ENCODE measurements around the gene ZNF507. TPM values are rescaled to one million over a fixed set of nuclear protein-coding genes. Genes with fewer than 3 reads are reported as not detected.
A peak's percentile ranks its signal among the peaks of the same experiment; 100 is the strongest.

The ZNF507 gene
- total and polyA plus RNA-seq, 7 donors, result 4.7 to 25.0 (median 23.2) TPM

DNA sequence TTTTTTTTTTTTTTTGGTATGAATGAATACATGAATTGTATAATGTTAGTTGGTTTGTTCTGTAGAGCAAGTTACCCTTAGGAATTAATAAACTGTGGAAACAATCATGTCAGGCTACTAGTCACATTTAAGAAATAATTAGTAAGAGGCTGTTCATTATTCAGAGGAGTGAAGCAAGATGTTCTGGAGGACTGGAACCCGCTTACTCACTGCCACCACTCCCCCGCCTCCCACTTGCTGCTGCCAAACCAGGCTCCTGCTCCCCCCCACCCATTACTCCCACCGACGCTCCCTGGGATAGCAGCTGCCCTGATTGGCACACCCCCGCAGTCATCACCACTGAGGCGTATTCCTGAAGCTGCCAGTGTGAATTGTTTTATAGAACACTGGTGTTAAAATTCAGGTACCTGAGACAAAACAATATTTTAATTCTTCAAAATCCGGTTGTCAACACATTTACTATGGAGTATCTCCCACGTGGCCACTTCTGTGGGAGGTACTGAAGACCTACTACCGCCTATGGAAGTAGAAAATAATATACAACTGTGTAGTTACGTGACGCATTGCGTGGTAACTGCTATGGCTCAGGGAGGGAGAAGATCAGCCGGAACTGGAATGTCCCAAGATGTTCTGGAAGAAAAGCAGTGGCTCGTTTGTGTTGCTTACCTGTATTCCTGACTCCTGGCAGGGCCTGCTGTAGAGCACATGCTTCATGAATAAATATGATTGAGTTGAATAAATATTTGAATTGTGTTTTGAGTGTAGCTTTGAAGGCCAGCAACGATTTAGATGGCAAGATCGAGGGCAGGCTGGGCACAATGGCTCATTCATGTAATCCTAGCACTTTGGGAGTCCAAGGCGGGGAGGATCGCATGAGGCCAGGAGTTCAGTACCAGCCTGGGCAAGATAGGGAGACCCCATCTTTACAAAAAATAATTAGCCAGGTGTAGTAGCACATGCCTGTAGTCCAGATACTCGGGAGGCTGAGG, 61.9 kb downstream of the ZNF507 start:
- 66 to 72% (median 72%) methylated on average over 19 of the region's 19 CpGs for WGBS, 3 donors
- Histone ChIP-seq H3K4me1 (peaks cover 18% of the 10 kb centered on the region), H3K27me3 (ENCODE audit: insufficient read depth in 3 of 3, low read length in 2 of 3) (no peaks in the 10 kb centered on the region), H3K4me3 (no peak overlapping the region), H3K27ac (peak overlapping the region; percentile 99), H3K9me3 (no peaks in the 10 kb centered on the region), H3K36me3 (ENCODE audit: insufficient read depth in 1 of 2, low read depth in 1 of 2) (peaks cover 0 to 42% of the 10 kb centered on the region in 2 donors)
- TF ChIP-seq, protein P1, sequence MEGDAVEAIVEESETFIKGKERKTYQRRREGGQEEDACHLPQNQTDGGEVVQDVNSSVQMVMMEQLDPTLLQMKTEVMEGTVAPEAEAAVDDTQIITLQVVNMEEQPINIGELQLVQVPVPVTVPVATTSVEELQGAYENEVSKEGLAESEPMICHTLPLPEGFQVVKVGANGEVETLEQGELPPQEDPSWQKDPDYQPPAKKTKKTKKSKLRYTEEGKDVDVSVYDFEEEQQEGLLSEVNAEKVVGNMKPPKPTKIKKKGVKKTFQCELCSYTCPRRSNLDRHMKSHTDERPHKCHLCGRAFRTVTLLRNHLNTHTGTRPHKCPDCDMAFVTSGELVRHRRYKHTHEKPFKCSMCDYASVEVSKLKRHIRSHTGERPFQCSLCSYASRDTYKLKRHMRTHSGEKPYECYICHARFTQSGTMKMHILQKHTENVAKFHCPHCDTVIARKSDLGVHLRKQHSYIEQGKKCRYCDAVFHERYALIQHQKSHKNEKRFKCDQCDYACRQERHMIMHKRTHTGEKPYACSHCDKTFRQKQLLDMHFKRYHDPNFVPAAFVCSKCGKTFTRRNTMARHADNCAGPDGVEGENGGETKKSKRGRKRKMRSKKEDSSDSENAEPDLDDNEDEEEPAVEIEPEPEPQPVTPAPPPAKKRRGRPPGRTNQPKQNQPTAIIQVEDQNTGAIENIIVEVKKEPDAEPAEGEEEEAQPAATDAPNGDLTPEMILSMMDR (IDR thresholded peaks at IDR 0.05), result no peak
- peak; percentile 37 to 63 for DNase-seq
- ATAC-seq, result no peak
- intact Hi-C loops (cut with DNase I), result loop anchor here in 1 of 2 donors (5.0 to 10.0 kb wide), 2 partner anchors 60 to 268 kb away; partner anchors contain the start of genes ANKRD27, RGS9BP and ZNF507

DNA sequence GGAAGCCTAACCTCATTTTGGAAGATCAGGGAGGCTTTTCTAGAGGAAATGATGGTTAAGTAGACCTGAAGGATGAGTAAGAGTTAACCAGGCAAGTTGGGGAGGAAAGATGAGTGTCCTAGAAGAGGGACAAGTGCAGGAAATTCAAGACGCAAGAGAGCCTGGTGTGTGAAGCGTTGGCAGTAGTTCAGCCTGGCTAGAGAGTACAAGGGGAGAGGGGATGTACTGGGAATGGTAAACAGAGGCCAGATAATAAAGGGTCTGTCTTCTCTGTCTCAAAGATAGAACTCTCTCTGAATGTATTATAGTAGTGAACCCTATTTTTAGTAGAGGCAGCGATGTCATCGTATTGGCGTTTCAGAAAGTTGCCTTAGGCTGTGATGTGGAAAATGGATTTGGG, 69.8 kb downstream of the ZNF507 start:
- Histone ChIP-seq H3K36me3 (ENCODE audit: insufficient read depth in 1 of 2, low read depth in 1 of 2) (peaks cover 0 to 44% of the 10 kb centered on the region in 2 donors), H3K4me3 (no peak overlapping the region), H3K9me3 (no peaks in the 10 kb centered on the region), H3K27me3 (ENCODE audit: insufficient read depth in 3 of 3, low read length in 2 of 3) (no peaks in the 10 kb centered on the region), H3K4me1 (no peaks in the 10 kb centered on the region), H3K27ac (no peak overlapping the region)
- ATAC-seq, result no peak
- 67 to 73% (median 70%) methylated on average over 5 of the region's 5 CpGs for WGBS, 3 donors
- TF ChIP-seq, protein P1 (IDR thresholded peaks at IDR 0.05), result no peak
- intact Hi-C loops (cut with DNase I), result no loop called here
- DNase-seq, result no peak

DNA sequence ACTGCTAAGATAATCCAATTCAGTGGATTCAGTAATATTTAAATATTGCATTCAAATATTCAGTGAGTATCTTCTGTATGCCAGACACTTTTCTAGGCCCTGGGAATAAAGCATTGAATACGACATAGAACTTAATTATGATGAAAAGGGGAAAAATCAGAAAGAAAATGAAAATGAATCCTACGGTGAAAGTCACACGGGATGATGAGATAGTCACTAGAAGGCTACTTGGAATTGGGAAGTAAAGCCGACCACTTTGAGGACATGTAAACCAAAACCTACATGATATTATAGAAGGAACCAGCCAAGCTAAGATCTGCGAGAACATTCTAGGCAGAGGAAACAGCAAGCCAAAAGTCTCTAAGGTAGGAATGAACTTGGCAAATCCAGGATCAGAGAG, 70.3 kb downstream of the ZNF507 start:
- 93 to 95% (median 94%) methylated on average over 5 of the region's 5 CpGs for WGBS, 3 donors
- Histone ChIP-seq H3K9me3 (no peaks in the 10 kb centered on the region), H3K27ac (no peak overlapping the region), H3K36me3 (ENCODE audit: insufficient read depth in 1 of 2, low read depth in 1 of 2) (peaks cover 0 to 40% of the 10 kb centered on the region in 2 donors), H3K4me3 (no peak overlapping the region), H3K27me3 (ENCODE audit: insufficient read depth in 3 of 3, low read length in 2 of 3) (no peaks in the 10 kb centered on the region), H3K4me1 (no peaks in the 10 kb centered on the region)
- DNase-seq (no peak), ATAC-seq (no peak)
- intact Hi-C loops (cut with DNase I), result no loop called here
- TF ChIP-seq, protein P1 (IDR thresholded peaks at IDR 0.05), result no peak

DNA sequence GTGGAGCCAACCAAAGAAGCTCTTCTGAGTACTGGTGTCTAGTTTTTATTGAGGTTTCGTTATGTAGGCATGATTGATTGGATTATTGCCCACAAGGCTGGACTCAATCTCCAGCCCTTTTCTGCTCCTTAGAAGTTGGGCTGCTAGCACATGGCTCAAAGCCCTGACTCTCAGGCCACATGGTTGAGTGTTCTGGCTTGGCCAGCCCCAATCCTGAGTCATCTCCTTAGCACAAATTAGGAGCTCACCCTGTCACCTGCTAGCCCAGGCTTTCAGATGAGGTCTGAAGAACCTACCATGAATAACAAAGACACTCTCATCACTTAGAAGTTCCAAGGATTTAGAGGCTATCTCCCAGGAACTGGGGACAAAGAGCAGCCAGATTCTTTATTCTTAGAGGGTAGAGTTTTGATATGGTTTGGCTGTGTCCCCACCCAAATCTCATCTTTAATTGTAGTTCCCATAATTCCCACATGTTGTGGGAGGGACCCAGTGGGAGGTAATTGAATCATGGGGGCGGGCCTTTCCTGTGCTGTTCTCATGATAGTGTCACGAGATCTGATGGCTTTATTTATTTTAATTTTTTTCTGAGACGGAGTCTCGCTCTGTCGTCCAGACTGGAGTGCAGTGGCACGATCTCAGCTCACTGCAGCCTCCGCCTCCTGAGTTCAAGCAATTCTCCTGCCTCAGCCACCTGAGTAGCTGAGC, 71.5 kb downstream of the ZNF507 start:
- no peak overlapping the region for H3K27ac ChIP-seq
- DNase-seq, result no peak
- no peak for ATAC-seq
- no peaks in the 10 kb centered on the region for H3K9me3 ChIP-seq
- peaks cover 0 to 28% of the 10 kb centered on the region in 2 donors for H3K36me3 ChIP-seq (ENCODE audit: insufficient read depth in 1 of 2, low read depth in 1 of 2)
- 92 to 97% (median 93%) methylated on average over 8 of the region's 8 CpGs for WGBS, 3 donors
- intact Hi-C loops (cut with DNase I), result no loop called here
- TF ChIP-seq, protein P1 (IDR thresholded peaks at IDR 0.05), result no peak
- no peak overlapping the region for H3K4me3 ChIP-seq
- H3K27me3 ChIP-seq (ENCODE audit: insufficient read depth in 3 of 3, low read length in 2 of 3), result no peaks in the 10 kb centered on the region
- H3K4me1 ChIP-seq, result no peaks in the 10 kb centered on the region
